Osteoblast (primary cell): ENCODE measurements around the gene ARL13A. TPM values are rescaled to one million over a fixed set of nuclear protein-coding genes. Genes with fewer than 3 reads are reported as not detected.

Source experiments
- DNase-seq: peaks from one replicate; pipeline ENCODE4 v3.0.0; 2011; ENCODE audit warnings: low spot score, mixed read lengths; ENCODE audit not compliant: insufficient read length; ENCODE audit errors: missing footprints
- H2AFZ ChIP-seq: 2 replicates; pipeline ENCODE4 v1.6.0; 2011; ENCODE audit warnings: mild to moderate bottlenecking, low read length
- H3K27ac ChIP-seq: 2 replicates; pipeline ENCODE4 v1.5.1; 2011; ENCODE audit warnings: mild to moderate bottlenecking, low read depth, low read length, moderate library complexity
- H3K27me3 ChIP-seq: 2 replicates; pipeline ENCODE4 v1.6.0; 2012; ENCODE audit warnings: mild to moderate bottlenecking, control low read depth, inconsistent platforms, low read length, moderate library complexity; ENCODE audit not compliant: insufficient read depth
- H3K36me3 ChIP-seq: 2 replicates; pipeline ENCODE4 v1.5.1; 2011; ENCODE audit warnings: mild to moderate bottlenecking, low read length, control low read depth, moderate library complexity; ENCODE audit not compliant: insufficient read depth
- H3K4me1 ChIP-seq: 2 replicates; pipeline ENCODE4 v1.5.1; 2011; ENCODE audit warnings: mild to moderate bottlenecking, low read length, control low read depth, moderate library complexity; ENCODE audit not compliant: insufficient read depth
- H3K4me2 ChIP-seq: 2 replicates; pipeline ENCODE4 v1.6.0; 2011; ENCODE audit warnings: mild to moderate bottlenecking, low read length; ENCODE audit not compliant: insufficient read depth
- H3K4me3 ChIP-seq: fragments of 200-600 bp; sonication (generic); 3 replicates; pipeline ENCODE4 v1.5.1; 2012; ENCODE audit warnings: mild to moderate bottlenecking, low read length, inconsistent platforms; ENCODE audit not compliant: insufficient read depth
- H3K79me2 ChIP-seq: 2 replicates; pipeline ENCODE4 v1.6.0; 2012; ENCODE audit warnings: mild to moderate bottlenecking, low read length, control low read depth, inconsistent platforms; ENCODE audit not compliant: insufficient read depth
- H3K9me3 ChIP-seq: 2 replicates; pipeline ENCODE4 v1.5.1; 2011; ENCODE audit warnings: low read depth, low read length, control low read depth
- H4K20me1 ChIP-seq: 2 replicates; pipeline ENCODE4 v1.6.0; 2012; ENCODE audit warnings: mild to moderate bottlenecking, low read length, control low read depth; ENCODE audit not compliant: insufficient read depth
- CTCF ChIP-seq: IDR thresholded peaks from 2 replicates; pipeline ENCODE4 v1.5.1; 2011; ENCODE audit warnings: mild to moderate bottlenecking, low read depth, low read length, moderate library complexity; ENCODE audit errors: extremely low read depth
- total RNA-seq: library from RNA; depleted of rRNA; stranded (reverse); fragments of >200 nt; gene quantifications from 2 replicates; pipeline ENCODE4 v1.2.3, GENCODE V29; 2012

Gene ARL13A
- total RNA-seq, 1 donor, result not detected

DNA sequence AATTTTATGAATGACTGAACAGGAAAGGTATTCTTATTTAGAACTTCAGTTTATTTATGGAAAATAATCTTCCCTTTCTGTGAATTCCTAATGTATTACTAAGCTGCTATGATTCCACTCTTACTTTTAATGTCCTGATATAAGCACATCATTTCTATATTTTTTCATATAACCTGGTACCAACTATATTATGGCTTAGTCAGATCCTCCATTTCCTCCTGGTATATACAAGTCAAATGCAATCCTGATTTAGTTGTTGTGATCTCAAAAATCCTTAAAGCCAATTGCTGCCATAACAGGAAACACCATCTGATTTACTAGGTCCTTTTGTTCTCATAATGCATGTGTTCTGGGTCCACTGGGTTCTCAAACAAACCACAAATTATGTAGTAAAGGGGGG lies 55.6 kb downstream of the ARL13A start:
- H3K4me1 ChIP-seq, result no peaks in the 10 kb centered on the region
- peaks cover 10% of the 10 kb centered on the region for H3K36me3 ChIP-seq
- H3K9me3 ChIP-seq, result no peaks in the 10 kb centered on the region
- no peak overlapping the region for H3K27ac ChIP-seq
- H3K4me3 ChIP-seq, result no peak overlapping the region
- TF ChIP-seq CTCF, result no peak
- no peaks in the 10 kb centered on the region for H3K79me2 ChIP-seq
- DNase-seq, result no peak
- no peak overlapping the region for H2AFZ ChIP-seq
- H3K27me3 ChIP-seq, result no peaks in the 10 kb centered on the region
- no peaks in the 10 kb centered on the region for H4K20me1 ChIP-seq
- H3K4me2 ChIP-seq, result no peak overlapping the region

DNA sequence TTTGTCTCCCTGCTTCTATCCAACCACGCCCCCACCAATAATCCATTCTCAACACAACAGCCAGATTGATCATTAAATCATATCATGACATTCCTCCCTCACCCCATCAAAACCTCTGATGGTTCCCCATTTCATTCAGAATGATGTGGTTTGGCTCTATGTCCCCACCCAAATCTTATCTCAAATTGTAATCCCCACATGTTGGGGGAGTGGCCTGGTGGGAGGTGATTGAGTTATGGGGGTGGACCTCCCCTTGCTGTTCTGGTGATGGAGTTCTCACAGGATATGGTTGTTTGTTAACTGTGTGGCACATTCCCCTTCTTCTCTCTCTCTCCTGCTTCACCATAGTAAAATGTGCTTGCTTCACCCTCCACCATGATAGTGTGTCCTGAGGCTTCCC lies 59.1 kb downstream of the ARL13A start:
- Histone ChIP-seq H3K4me3 (no peak overlapping the region), H3K36me3 (peaks cover 4% of the 10 kb centered on the region), H3K4me2 (no peak overlapping the region), H4K20me1 (no peaks in the 10 kb centered on the region), H3K27ac (no peak overlapping the region), H2AFZ (no peak overlapping the region), H3K4me1 (no peaks in the 10 kb centered on the region), H3K27me3 (no peaks in the 10 kb centered on the region), H3K79me2 (no peaks in the 10 kb centered on the region), H3K9me3 (no peaks in the 10 kb centered on the region)
- TF ChIP-seq CTCF, result no peak
- no peak for DNase-seq

DNA sequence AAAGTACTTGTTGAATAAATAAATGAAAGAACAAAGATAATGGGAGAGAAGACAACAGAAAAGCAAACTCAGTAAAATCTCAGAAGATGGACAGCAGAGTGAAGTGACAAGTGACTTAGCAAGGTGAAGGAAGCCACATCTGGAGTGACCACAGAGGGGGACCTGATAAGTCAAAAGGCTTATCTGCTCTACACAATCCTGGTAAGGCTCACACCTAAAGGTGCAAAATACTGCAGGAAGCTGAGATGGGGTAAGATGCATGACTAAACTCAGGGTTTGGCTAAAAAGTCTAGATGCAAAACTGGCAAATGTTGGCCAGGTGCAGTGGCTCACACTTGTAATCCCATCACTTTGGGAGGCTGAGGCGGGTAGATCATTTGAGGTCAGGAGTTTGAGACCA lies 60.2 kb downstream of the ARL13A start:
- H3K9me3 ChIP-seq, result no peaks in the 10 kb centered on the region
- H3K27ac ChIP-seq, result no peak overlapping the region
- no peak overlapping the region for H3K4me2 ChIP-seq
- no peaks in the 10 kb centered on the region for H3K4me1 ChIP-seq
- DNase-seq, result no peak
- H3K36me3 ChIP-seq, result peaks cover 3% of the 10 kb centered on the region
- H3K79me2 ChIP-seq, result no peaks in the 10 kb centered on the region
- no peak overlapping the region for H3K4me3 ChIP-seq
- no peak overlapping the region for H2AFZ ChIP-seq
- no peaks in the 10 kb centered on the region for H4K20me1 ChIP-seq
- no peaks in the 10 kb centered on the region for H3K27me3 ChIP-seq
- no peak for TF ChIP-seq CTCF

DNA sequence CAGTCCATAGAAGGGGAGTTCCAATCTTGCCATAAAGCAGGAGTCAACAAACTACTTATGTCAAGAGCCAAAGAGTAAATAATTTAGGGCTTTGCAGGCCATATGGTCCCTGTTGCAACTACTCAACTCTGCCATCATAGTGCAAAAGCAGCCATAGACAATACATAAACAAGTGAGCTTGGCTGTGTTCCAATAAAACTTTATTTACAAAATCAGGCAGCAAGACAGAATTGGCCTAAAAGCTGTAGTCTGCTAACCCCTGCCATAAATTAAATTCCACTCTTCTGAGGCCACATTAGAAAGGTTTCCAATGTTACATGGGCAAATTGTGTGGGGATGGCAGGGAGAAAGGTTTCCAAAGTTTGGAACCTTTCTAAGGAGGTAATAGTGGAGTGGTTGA lies 67.7 kb downstream of the ARL13A start:
- no peaks in the 10 kb centered on the region for H4K20me1 ChIP-seq
- peaks cover 4% of the 10 kb centered on the region for H3K36me3 ChIP-seq
- no peaks in the 10 kb centered on the region for H3K27me3 ChIP-seq
- H3K79me2 ChIP-seq, result no peaks in the 10 kb centered on the region
- H3K4me3 ChIP-seq, result no peak overlapping the region
- H2AFZ ChIP-seq, result no peak overlapping the region
- H3K4me1 ChIP-seq, result no peaks in the 10 kb centered on the region
- H3K4me2 ChIP-seq, result no peak overlapping the region
- no peak for TF ChIP-seq CTCF
- H3K27ac ChIP-seq, result no peak overlapping the region
- H3K9me3 ChIP-seq, result no peaks in the 10 kb centered on the region
- no peak for DNase-seq
